Epithelial cell of esophagus (primary cell): ENCODE measurements around the gene TMCO4.

Source experiments
- DNase-seq: peaks from one replicate; pipeline ENCODE4 v3.0.0; 2010; ENCODE audit warnings: low read depth
- H3K4me3 ChIP-seq: 2 replicates; pipeline ENCODE4 v1.5.1; 2011; ENCODE audit warnings: mild to moderate bottlenecking, low read length, control low read depth
- TF ChIP-seq, protein P1 (sequence below): IDR thresholded peaks from 2 replicates; pipeline ENCODE4 v1.5.1; 2011; ENCODE audit warnings: low read depth, mild to moderate bottlenecking, low read length, control low read depth, inconsistent platforms; ENCODE audit not compliant: insufficient read depth; ENCODE audit errors: missing control alignments

TMCO4 gene

DNA sequence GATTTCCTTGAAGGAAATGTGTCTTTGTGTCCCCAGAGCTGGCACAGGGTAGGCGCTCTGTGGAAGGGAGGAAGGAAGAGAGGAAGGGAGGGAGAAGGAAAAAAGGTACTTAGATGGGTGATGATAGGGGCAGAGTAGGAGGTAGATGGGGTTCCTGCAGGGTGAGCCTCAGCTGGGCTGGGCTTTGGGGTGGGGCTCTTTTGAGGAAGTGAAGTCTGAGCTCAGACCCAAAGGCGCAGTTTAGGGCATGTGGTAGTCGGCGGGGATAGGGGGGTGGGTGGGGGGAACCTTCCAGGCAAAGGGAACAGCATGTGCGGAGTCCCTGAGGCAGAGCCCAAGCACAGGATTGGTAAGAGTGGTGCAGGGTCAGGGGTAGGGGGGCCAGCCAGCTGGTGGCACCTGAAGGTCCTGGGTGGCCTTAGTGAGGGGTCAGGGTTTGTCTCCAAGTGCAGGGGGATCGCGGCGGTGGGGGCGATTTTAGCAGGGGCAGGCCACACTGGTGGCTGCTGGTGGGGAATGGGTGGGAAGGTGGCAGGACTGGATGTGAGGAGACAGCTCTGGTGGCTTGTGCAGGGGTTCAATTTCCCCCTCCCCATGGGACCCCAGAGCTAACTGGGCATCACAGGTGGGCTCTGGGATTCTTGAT lies 143.5 kb downstream of the TMCO4 start:
- TF ChIP-seq, protein P1, sequence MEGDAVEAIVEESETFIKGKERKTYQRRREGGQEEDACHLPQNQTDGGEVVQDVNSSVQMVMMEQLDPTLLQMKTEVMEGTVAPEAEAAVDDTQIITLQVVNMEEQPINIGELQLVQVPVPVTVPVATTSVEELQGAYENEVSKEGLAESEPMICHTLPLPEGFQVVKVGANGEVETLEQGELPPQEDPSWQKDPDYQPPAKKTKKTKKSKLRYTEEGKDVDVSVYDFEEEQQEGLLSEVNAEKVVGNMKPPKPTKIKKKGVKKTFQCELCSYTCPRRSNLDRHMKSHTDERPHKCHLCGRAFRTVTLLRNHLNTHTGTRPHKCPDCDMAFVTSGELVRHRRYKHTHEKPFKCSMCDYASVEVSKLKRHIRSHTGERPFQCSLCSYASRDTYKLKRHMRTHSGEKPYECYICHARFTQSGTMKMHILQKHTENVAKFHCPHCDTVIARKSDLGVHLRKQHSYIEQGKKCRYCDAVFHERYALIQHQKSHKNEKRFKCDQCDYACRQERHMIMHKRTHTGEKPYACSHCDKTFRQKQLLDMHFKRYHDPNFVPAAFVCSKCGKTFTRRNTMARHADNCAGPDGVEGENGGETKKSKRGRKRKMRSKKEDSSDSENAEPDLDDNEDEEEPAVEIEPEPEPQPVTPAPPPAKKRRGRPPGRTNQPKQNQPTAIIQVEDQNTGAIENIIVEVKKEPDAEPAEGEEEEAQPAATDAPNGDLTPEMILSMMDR: no peak
- no peak for DNase-seq
- no peak overlapping the region for H3K4me3 ChIP-seq

DNA sequence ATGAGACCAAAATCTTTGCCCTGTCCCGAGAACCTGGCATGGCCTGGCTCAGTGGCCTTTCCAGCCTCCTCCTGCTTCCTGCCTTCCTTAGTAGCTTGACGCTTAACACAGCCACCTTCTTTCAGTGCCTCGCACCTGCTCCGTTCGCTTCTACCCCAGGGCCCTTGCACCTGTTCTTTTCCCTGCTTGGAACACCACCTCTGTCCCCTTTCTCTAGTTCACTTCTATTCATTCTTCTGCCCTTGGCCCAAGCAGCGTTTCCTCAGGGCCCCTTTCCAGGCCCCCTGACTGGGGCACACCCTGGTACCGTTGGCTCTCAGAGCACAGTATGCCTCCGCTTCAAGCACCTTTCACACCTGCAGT lies 144.0 kb downstream of the TMCO4 start:
- no peak overlapping the region for H3K4me3 ChIP-seq
- TF ChIP-seq, protein P1: no peak
- DNase-seq: no peak

DNA sequence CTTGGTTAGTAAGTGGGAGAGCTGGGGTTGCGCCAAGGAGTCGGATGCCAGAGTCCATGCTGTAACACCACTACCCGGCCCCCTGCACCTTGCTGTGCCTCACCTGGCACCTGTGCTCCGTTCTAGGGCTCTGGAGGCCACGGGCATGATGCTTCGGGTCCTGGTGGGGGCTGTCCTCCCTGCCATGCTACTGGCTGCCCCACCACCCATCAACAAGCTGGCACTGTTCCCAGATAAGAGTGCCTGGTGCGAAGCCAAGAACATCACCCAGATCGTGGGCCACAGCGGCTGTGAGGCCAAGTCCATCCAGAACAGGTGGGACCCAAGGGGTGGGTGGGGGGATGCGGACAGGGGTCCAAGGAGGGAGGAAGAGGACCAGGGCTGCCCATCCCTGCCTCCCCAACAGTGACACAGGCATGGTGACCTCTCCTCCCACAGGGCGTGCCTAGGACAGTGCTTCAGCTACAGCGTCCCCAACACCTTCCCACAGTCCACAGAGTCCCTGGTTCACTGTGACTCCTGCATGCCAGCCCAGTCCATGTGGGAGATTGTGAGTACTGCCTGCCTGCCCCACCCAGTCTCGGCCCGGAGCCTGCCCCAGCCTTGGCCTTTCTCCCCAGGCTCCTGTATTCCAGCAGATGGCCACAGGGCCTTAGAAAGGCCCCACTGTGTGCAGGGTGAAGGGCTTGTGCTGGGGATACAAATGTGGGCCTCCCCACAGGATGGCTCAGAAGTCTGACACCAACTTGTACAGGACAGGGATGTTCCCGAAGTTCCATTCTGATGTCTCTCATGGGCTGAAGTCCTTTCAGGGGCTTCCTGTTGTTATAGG lies 144.6 kb downstream of the TMCO4 start:
- TF ChIP-seq, protein P1: no peak

DNA sequence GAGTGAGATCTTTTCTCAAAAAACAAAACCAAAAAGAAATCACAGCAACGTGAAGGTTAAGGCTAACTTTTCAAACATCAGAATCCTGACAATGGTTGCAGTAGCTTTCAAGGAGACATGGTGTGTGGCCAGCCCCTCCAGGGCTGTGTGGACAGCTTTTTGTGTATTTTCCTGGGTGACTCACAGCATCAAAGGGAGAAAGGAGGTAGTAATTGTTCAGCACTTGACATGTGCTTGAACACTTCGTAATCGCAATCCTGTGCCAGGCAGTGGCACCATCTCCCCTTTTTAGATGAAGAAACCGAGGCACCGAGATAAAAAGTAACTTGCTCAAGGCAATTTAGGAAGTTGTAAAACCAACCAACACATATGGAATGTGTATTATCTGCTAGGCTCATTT lies 145.3 kb downstream of the TMCO4 start:
- no peak overlapping the region for H3K4me3 ChIP-seq
- DNase-seq: peak; percentile 48
- TF ChIP-seq, protein P1: no peak

More for the DNA sequence above, 144.6 kb downstream of the TMCO4 start:
- DNase-seq: no peak
- H3K4me3 ChIP-seq: no peak overlapping the region

DNA sequence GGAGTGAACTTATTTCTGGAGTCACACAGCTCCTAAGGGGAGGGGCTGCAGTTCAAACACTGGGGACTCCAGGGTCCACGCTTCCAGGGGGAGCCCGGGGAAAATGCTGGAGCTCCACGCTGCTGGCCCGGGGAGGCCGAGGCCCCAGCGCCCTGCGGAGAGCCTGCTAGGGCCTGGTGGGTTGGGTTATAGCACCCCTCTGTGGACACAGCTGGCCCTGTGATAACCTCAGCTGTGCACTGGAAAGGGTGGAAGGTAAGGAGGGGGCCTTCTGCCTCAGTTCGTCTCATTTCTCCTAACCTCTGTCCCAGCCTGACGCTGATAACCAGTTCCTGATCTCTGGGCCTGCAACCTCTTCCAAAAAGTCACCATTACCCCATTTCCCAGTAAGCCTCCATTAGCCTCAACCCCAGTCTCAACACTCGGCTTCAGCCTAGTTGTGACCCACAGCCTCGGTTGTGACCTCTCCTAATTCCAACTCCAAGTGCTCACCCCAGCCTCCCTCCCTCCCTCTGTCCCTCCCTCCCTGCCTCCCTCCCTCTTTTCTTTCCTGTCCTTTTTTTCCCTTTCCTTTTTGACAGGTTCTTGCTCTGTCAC lies 148.5 kb downstream of the TMCO4 start:
- TF ChIP-seq, protein P1: peak; percentile 56
- DNase-seq: peak; percentile 43
- H3K4me3 ChIP-seq: no peak overlapping the region

DNA sequence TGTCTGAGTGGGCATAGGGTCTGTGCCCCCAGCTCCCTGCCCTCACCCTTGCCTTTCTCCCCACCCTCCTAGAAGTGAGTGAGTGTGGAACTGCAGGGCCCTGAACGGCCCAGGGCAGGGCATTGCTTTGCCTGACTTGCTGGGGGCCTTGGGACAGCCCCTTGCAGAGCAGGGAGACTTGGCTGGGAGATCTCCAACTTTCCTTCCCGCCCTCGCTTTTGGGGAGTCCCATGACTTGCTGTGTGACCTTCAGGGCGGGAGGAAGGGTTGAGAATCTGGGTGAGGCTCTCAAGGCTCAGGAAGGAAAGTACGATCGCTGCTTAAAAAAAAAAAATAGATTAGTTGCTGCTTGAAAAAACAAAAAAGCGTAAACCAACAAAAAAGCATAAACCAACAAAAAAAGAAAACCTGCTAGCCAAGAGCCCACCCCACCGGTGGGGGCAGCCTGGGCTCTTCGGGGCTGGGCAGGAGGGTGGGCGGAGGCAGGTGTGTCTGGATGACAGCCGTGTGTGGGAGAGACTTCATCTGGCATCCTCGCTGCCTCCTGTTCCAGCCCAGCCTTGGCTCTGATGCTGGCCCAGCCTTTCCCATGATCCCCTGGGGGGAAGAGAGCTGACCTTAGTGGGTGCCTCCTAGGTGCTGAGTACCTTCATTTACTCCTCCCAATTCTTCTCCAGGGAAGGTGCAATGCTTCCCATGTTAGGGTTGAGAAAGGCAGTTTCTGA lies 149.1 kb downstream of the TMCO4 start:
- DNase-seq: no peak
- TF ChIP-seq, protein P1: no peak
- H3K4me3 ChIP-seq: no peak overlapping the region
